Bronchial epithelial cell (primary cell): ENCODE data around the gene TMEM143. TPM values are rescaled to one million over a fixed set of nuclear protein-coding genes. Genes with fewer than 3 reads are reported as not detected.

Source experiments
- DNase-seq: peaks from one replicate; pipeline ENCODE4 v3.0.0-alpha.2; 2010; ENCODE audit warnings: low read depth
- FAIRE-seq: peaks from 2 replicates; lab custom pipeline; 2011; peaks lifted over from hg19 to GRCh38; lab: Jason Lieb, UNC
- H3K27me3 ChIP-seq: 2 replicates; pipeline ENCODE4 v1.5.1; 2011; ENCODE audit warnings: low read length; ENCODE audit not compliant: control insufficient read depth, insufficient read depth
- H3K36me3 ChIP-seq: 2 replicates; pipeline ENCODE4 v1.5.1; 2011; ENCODE audit warnings: low read length; ENCODE audit not compliant: control insufficient read depth, insufficient read depth
- H3K4me3 ChIP-seq: 2 replicates; pipeline ENCODE4 v1.5.1; 2011; ENCODE audit warnings: mild to moderate bottlenecking, low read depth, low read length, control low read depth
- total RNA-seq: library from RNA; depleted of rRNA; stranded (reverse); fragments of >200 nt; gene quantifications from 2 replicates; pipeline ENCODE4 v1.2.1, GENCODE V29; 2014
- TF ChIP-seq, protein P1 (sequence below): IDR thresholded peaks from 2 replicates; pipeline ENCODE4 v1.5.1; 2011; ENCODE audit warnings: mild to moderate bottlenecking, moderate library complexity, low read length, control low read depth, inconsistent platforms; ENCODE audit not compliant: insufficient read depth, severe bottlenecking

Gene TMEM143
- total RNA-seq, 1 donor from 2014 or later = 0.79 TPM

DNA sequence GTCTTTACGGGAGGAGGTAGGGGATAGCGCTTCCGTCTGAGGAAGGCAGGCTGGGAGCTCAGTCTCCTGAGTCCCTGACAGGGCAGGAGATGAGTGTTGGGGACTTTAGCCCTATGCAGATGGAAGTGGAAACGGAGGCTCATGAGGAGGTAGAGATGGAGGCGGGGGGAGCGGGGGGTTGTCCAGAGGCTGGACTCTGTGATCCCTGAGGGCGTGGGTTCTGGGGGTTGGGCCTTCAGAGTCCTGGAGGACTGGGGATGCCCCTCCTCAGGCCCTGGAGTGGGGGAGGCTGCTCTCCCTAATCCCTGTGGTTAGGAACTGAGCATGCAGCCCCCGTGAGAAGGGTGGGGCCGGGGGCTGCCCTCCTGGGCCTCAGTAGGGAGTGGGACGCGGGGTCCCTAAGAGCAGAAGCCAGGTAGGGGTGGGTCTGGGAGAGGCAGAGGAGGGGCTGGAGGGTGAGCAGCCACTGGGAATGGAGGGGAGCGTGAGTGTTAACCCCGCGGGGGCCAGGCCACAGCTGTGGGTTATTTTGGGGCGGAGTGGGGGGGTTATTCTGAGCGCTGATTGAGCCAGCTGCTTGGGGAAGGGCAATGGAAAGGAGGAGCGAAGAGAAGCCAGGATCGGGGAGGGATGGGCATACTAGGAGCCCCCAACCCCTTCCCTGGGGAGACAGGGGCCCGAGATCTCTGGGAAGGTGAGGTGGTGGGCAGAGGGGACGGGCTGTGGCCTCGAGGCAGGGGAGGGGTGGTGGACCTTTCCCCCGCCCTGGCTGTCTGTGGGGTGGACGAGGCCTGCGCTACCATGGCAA, 32.5 kb upstream of the TMEM143 start:
- no peak for FAIRE-seq
- Histone ChIP-seq H3K36me3 (no peaks in the 10 kb centered on the region), H3K27me3 (peaks cover 18% of the 10 kb centered on the region), H3K4me3 (no peak overlapping the region)
- no peak for DNase-seq
- TF ChIP-seq, protein P1, sequence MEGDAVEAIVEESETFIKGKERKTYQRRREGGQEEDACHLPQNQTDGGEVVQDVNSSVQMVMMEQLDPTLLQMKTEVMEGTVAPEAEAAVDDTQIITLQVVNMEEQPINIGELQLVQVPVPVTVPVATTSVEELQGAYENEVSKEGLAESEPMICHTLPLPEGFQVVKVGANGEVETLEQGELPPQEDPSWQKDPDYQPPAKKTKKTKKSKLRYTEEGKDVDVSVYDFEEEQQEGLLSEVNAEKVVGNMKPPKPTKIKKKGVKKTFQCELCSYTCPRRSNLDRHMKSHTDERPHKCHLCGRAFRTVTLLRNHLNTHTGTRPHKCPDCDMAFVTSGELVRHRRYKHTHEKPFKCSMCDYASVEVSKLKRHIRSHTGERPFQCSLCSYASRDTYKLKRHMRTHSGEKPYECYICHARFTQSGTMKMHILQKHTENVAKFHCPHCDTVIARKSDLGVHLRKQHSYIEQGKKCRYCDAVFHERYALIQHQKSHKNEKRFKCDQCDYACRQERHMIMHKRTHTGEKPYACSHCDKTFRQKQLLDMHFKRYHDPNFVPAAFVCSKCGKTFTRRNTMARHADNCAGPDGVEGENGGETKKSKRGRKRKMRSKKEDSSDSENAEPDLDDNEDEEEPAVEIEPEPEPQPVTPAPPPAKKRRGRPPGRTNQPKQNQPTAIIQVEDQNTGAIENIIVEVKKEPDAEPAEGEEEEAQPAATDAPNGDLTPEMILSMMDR = no peak

DNA sequence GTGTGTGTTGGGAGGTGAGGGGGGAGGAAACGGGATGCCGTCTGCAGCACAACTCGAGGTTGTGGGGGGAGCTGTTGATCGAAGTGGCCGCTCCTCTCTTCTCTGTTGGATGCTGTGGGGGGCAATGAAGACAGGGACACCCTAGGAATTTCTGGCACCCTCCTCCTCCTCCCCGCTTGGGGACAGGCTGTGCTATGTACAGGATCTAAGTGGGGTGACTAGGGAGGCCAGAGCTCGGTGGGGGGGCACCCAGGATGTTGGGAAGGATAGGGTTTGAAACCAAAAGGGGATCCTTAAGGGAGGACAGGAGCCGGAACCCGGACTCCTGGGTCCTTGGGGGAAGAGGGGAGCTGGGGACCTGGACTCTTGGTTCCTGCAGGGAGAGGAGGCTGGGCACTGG, 31.8 kb upstream of the TMEM143 start:
- TF ChIP-seq, protein P1 = no peak
- no peak for FAIRE-seq
- H3K27me3 ChIP-seq = peaks cover 18% of the 10 kb centered on the region

DNA sequence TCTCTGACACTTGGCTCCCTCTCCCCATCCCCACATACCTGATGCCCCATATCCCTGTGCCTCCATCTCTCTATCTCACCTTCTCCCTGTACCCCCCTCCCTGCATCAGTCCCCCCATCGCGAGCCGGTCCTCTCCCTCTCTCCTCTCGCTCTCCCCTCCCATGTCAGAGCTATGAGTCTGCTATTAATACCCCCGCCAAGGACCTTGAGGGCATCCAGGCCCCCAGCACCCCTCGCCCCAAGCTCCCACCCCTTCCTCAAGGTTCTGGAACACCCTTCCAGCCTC, 31.4 kb upstream of the TMEM143 start:
- DNase-seq = no peak
- Histone ChIP-seq H3K36me3 (no peaks in the 10 kb centered on the region), H3K4me3 (no peak overlapping the region), H3K27me3 (peaks cover 18% of the 10 kb centered on the region)
- TF ChIP-seq, protein P1 = no peak
- FAIRE-seq = no peak

More for the DNA sequence above, 31.8 kb upstream of the TMEM143 start:
- H3K4me3 ChIP-seq = no peak overlapping the region
- no peak for DNase-seq
- no peaks in the 10 kb centered on the region for H3K36me3 ChIP-seq

DNA sequence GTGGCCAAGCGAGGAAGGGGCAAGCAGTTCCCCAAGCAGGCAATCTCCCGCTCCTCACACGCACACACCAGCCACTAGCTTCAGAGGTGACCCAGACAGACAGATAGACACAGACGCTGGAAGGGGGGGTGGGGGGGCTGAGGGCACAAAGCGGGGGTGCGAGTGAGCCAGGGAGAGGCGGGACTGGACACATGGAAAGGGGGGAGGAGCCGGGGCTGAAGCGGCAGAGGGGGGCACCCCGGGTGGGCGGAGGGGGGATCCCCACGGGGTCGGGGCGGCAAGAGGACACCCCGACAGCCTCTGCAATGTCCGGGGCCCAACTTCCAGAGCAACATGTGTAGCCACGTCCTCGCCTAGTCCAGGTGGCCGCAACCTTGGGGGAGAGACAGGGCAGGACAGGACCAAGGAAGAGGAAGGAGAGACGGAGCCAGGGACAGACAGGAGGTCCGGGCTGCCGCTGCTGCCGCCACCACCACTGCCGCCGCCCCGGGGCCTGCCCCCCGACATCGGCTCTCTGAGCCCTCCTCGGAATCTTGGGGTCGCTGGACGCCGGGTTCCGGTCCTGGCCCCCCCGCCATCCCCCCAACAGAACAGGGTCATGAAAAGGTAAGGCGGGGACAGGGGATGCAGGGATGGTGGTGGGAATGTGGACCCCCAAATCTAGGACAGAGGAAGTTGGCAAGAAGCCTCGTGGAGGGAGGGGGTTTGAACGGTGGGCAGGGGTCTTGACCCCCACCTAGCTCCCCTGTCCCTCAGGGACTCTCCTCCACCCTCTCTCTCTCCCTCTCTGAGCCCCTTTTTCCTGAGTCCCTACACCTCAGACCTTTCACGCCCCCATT, 30.8 kb upstream of the TMEM143 start:
- H3K4me3 ChIP-seq = no peak overlapping the region
- peaks cover under 1% of the 10 kb centered on the region for H3K36me3 ChIP-seq
- FAIRE-seq (no peak), DNase-seq (no peak)
- peaks cover 18% of the 10 kb centered on the region for H3K27me3 ChIP-seq
- TF ChIP-seq, protein P1 = no peak

DNA sequence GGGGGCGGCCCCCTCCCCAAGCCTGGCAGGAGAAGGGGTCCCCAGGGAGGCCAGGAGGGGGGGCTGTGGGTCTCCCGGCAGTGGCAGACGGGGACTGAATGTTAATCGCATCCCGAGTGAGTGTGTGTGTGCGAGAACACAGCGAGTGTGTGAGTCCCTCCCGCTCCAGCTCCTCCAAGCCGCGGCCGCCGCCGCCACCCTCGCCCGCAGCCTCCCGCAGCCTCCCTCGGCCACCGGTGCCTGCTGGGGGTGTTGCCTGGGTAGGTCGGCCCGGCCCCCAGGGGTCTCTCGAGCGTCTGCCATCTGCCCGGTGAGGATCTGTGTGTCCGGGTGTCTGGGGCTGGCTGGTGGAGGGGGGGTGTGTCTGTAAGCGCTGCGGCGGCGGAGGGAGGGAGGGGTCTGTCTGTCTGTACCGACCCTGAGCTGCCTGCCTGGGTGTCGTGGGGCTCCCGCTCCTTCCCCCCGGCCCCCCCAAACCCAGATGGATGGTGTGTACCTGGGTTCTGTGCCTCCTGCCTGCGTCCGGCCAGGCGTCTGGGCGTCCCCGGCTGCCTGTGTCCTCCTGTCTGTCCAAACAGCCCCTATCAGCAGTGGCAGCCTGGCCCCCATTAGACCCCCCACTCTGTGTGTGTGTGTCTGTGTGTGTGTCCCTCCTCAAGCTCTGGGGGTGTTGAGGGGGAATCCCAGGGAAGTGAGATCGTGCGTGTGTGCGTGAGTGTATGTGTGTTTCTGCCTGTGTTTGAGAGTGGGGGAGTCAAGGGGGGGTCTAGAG, 30.0 kb upstream of the TMEM143 start, which contains the start of gene GRIN2D:
Gene GRIN2D, plus strand, starts transcription at position 110 of the 772 bp plus-strand sequence. CDS start 4,725 bp downstream, outside the sequence.
- Histone ChIP-seq H3K4me3 (peak within 1 kb of the TSS; percentile 4), H3K27me3 (peaks cover 18% of the 10 kb centered on the region), H3K36me3 (peaks cover 5% of the 10 kb centered on the region)
- DNase-seq (no peak), FAIRE-seq (no peak)
- TF ChIP-seq, protein P1 = no peak
